Erythroblast (primary cell): ENCODE measurements around the gene KIF5C.

Experiments used
- GATA1 ChIP-seq: IDR thresholded peaks from 2 replicates; pipeline ENCODE4 v1.6.1; 2011; ENCODE audit warnings: low read depth, mild to moderate bottlenecking, control low read depth, low read length, moderate library complexity
- POLR2A ChIP-seq: IDR thresholded peaks from 2 replicates; pipeline ENCODE4 v1.6.1; 2011; ENCODE audit warnings: mild to moderate bottlenecking, low read length

- TF ChIP-seq POLR2A (no peak), GATA1 (no peak)
Observed at GRCh38 chr2:148930046-148930775, 55.2 kb downstream of the KIF5C start.
